Measurements from ENCODE around the gene HSP90AB1. TPM values are rescaled to one million over a fixed set of nuclear protein-coding genes. Genes with fewer than 3 reads are reported as not detected.

HSP90AB1 gene
- polyA plus RNA-seq, 1 experiment = 943 TPM

DNA sequence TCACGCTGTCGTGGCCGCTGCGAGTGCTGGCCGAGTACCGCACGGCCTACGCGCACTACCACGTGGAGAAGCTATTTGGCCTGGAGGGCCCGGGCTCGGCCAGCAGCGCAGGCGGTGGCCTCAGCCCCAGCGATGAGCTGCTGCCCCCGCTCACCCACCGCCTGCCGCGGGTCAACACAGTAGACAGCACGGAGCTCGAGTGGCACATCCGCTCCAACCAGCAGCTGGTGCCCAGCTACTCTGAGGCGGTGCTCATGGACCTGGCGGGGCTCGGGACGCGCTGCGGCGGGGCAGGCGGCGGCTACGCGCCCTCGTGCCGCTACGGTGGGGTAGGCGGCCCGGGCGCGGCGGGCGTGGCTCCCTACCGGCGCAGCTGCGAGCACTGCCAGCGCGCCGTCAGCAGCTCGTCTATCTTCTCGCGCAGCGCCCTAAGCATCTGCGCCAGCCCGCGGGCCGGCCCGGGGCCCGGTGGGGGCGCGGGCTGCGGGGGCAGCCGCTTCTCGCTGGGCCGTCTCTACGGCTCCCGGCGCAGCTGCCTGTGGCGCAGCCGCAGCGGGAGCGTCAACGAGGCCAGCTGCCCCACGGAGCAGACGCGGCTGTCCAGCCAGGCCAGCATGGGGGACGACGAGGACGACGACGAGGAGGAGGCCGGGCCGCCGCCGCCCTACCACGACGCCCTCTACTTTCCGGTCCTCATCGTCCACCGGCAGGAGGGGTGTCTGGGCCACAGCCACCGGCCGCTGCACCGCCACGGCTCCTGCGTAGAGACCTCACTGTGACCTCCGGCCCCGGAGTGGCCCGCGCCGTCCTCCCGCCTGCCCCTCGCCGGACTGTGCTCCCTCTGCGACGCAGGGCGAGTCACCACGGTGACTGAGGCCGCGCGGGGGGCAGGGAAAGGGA is 29.1 kb downstream of the HSP90AB1 start:
- ChIA-PET POLR2A (no interaction called here), CTCF (interaction anchor here (0.6 kb wide), 1 partner anchor 9 kb away, joined by 4 read pairs; no protein-coding TSS in a partner anchor)
- DNase-seq (ENCODE audit: low read depth, low spot score) = no peak
- TF ChIP-seq, protein P1, sequence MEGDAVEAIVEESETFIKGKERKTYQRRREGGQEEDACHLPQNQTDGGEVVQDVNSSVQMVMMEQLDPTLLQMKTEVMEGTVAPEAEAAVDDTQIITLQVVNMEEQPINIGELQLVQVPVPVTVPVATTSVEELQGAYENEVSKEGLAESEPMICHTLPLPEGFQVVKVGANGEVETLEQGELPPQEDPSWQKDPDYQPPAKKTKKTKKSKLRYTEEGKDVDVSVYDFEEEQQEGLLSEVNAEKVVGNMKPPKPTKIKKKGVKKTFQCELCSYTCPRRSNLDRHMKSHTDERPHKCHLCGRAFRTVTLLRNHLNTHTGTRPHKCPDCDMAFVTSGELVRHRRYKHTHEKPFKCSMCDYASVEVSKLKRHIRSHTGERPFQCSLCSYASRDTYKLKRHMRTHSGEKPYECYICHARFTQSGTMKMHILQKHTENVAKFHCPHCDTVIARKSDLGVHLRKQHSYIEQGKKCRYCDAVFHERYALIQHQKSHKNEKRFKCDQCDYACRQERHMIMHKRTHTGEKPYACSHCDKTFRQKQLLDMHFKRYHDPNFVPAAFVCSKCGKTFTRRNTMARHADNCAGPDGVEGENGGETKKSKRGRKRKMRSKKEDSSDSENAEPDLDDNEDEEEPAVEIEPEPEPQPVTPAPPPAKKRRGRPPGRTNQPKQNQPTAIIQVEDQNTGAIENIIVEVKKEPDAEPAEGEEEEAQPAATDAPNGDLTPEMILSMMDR (IDR thresholded peaks at IDR 0.05; ENCODE audit: low read depth, low read length) = no peak
- H3K4me3 ChIP-seq (ENCODE audit: low read depth, low read length) = 0 out of 2 replicates have a peak overlapping the region, but pooled peaks have one; percentile 10
- H3K27me3 ChIP-seq (ENCODE audit: control insufficient read depth, insufficient read depth, low read length) = peaks cover 76% of the 10 kb centered on the region
- peaks cover 5% of the 10 kb centered on the region; the same call in 1 of the 2 replicates for H3K9me3 ChIP-seq (ENCODE audit: control insufficient read depth, insufficient read depth, low read length)
- no peak overlapping the region for H3K27ac ChIP-seq (ENCODE audit: low read depth, low read length)

DNA sequence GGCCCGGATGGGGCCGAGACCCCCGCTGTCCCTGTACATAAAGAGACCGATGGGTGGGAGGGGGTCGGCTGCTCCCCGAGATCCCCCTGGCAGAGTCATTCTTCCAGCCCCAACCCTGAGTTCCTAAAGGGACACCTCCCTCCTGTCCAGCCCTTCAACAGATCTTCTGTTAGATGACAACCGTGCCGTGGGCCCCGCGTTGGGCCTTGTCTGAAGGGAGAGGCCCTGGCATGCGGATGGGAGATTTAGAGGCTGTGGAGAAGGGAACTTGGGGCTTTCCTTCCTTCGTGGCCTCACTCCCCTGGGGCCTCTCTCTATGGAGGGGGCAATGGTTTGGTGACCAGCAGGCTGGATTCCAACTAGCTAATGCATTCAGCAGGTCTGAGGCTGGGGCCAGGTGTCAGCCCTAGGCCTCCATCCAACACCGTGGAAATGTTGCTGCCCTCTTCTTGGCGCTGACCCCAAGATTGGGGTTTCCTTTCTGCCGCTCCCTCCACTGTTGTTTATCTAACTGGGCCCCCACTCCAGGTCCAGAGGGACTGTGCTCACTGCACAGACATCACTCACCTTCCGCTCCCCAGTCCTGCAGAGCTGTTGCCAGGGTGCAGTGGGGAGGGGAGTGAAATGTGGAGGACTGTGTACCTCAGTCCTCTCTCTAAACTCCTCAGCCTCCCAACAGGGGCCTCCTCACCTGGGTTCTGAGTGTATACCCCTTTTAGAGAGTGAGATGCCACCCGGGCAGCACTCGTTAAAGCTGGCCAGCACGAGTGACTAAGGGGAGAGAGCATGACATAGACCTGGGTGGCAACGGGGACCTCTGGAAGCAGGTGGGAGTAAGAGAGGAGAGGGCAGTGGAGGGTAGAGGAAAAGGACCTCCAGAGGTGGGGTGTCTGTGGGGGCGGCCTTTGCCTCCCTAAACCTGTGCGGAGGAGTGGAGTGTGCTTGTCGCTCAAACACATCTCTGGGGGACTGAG is 30.1 kb downstream of the HSP90AB1 start:
- peaks cover 67% of the 10 kb centered on the region for H3K27me3 ChIP-seq (ENCODE audit: control insufficient read depth, insufficient read depth, low read length)
- no peak for DNase-seq (ENCODE audit: low read depth, low spot score)
- ChIA-PET CTCF (interaction anchor here (1.1 kb wide), 1 partner anchor 61 kb away, joined by 3 read pairs; no protein-coding TSS in a partner anchor), POLR2A (interaction anchor here (0.6 kb wide), 1 partner anchor 20 kb away, joined by 3 read pairs; no protein-coding TSS in a partner anchor)
- H3K27ac ChIP-seq (ENCODE audit: low read depth, low read length) = no peak overlapping the region
- TF ChIP-seq, protein P1 (IDR thresholded peaks at IDR 0.05; ENCODE audit: low read depth, low read length) = no peak
- no peak overlapping the region for H3K4me3 ChIP-seq (ENCODE audit: low read depth, low read length)
- peaks cover 5% of the 10 kb centered on the region; the same call in 1 of the 2 replicates for H3K9me3 ChIP-seq (ENCODE audit: control insufficient read depth, insufficient read depth, low read length)

DNA sequence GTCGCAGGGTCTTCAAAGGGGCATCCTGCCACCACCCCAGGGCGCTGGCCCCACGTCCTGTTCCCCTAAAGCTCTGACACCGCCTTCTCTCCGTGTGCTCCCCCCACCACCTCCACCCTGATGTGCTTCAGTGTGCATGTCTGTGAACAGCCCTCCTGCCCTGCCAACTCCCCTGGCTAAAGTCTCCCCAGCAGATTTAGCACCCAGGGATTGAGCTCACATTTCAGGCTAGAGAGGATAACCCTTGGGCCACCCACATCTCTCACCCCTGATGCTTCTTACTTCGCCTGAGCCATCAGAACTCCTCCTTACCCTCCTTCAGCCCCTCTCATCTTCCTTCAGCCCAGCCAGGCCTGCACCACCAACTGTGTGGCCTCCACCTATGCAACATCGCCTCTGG is 30.9 kb downstream of the HSP90AB1 start:
- Histone ChIP-seq H3K27ac (ENCODE audit: low read depth, low read length) (no peak overlapping the region), H3K27me3 (ENCODE audit: control insufficient read depth, insufficient read depth, low read length) (peaks cover 59% of the 10 kb centered on the region), H3K4me3 (ENCODE audit: low read depth, low read length) (no peak overlapping the region), H3K9me3 (ENCODE audit: control insufficient read depth, insufficient read depth, low read length) (peaks cover 5% of the 10 kb centered on the region; the same call in 1 of the 2 replicates)
- no peak for DNase-seq (ENCODE audit: low read depth, low spot score)
- CTCF ChIA-PET = interaction anchor here (1.1 kb wide), 1 partner anchor 61 kb away, joined by 3 read pairs; no protein-coding TSS in a partner anchor
- POLR2A ChIA-PET = interaction anchor here (0.6 kb wide), 1 partner anchor 21 kb away, joined by 3 read pairs; no protein-coding TSS in a partner anchor
- TF ChIP-seq, protein P1 (IDR thresholded peaks at IDR 0.05; ENCODE audit: low read depth, low read length) = no peak

DNA sequence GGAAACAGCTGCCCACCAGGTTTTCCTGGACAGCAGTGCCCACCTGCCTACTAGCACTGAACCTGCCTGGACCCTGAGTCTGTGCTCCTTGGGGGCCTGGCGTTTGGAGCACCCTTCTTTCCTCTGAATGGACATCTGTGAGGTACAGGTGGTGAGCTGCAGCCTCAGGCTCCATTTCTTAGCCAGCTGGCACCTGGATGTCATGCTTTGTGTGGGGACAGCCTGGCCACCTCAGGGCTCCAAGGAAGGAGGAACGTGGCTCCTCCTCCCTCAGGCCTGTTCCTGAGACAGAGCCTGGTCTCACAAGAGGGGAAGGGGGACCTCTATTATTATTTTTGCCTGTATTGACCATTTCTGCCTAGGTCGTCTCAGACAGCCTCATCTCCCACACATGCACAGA is 31.4 kb downstream of the HSP90AB1 start:
- ChIA-PET CTCF (interaction anchor here (1.1 kb wide), 1 partner anchor 60 kb away, joined by 3 read pairs; no protein-coding TSS in a partner anchor), POLR2A (no interaction called here)
- Histone ChIP-seq H3K27me3 (ENCODE audit: control insufficient read depth, insufficient read depth, low read length) (peaks cover 59% of the 10 kb centered on the region), H3K27ac (ENCODE audit: low read depth, low read length) (no peak overlapping the region), H3K4me3 (ENCODE audit: low read depth, low read length) (no peak overlapping the region), H3K9me3 (ENCODE audit: control insufficient read depth, insufficient read depth, low read length) (peaks cover 5% of the 10 kb centered on the region; the same call in 1 of the 2 replicates)
- no peak for DNase-seq (ENCODE audit: low read depth, low spot score)
- TF ChIP-seq, protein P1 (IDR thresholded peaks at IDR 0.05; ENCODE audit: low read depth, low read length) = no peak
